A673 (cell line): Measurements from ENCODE around the gene ALDH1B1. TPM values are rescaled to one million over a fixed set of nuclear protein-coding genes. Genes with fewer than 3 reads are reported as not detected.

Experiments
- BruUV-seq: library from RNA; stranded (reverse); fragments of 400-500 nt; replicated peaks from 2 replicates; lab custom pipeline; 2021; lab: Mats Ljungman, UMichigan
- CTCF ChIA-PET: fragments of 300-600 bp; sonication (Branson Sonifier 250); formaldehyde crosslinking; loops from one replicate; lab custom pipeline; 2022; ENCODE audit warnings: antibody characterized with exemption; lab: Charles Lee
- POLR2A ChIA-PET: fragments of 300-600 bp; sonication (Branson Sonifier 250); formaldehyde crosslinking; loops from one replicate; lab custom pipeline; 2022; ENCODE audit warnings: antibody characterized with exemption; ENCODE audit not compliant: low non-redundant PET; lab: Charles Lee
- DNase-seq: peaks from one replicate; pipeline ENCODE4 v3.0.0-alpha.2; 2015; ENCODE audit warnings: low spot score
- H3K27ac ChIP-seq: fragments of 200-600 bp; sonication (generic); 2 replicates; pipeline ENCODE4 v1.5.1; 2016; ENCODE audit warnings: mixed run types, low read depth, mild to moderate bottlenecking, mixed read lengths, antibody characterized with exemption, low read length; ENCODE audit not compliant: poor library complexity, severe bottlenecking
- H3K27me3 ChIP-seq: fragments of 200-600 bp; sonication (generic); replicated peaks from 2 replicates; pipeline ENCODE4 v1.6.1; 2017; ENCODE audit warnings: mixed run types, low read depth, mild to moderate bottlenecking, mixed read lengths, antibody characterized with exemption, low read length; ENCODE audit not compliant: insufficient read depth, poor library complexity
- H3K36me3 ChIP-seq: fragments of 200-600 bp; sonication (generic); 2 replicates; pipeline ENCODE4 v1.6.1; 2016; ENCODE audit warnings: mixed run types, mild to moderate bottlenecking, mixed read lengths, antibody characterized with exemption, low read length; ENCODE audit not compliant: insufficient read depth, poor library complexity, severe bottlenecking
- H3K4me1 ChIP-seq: fragments of 200-600 bp; sonication (generic); 2 replicates; pipeline ENCODE4 v1.6.1; 2017; ENCODE audit warnings: mixed run types, mild to moderate bottlenecking, mixed read lengths, antibody characterized with exemption, low read length; ENCODE audit not compliant: insufficient read depth, poor library complexity, severe bottlenecking
- H3K4me3 ChIP-seq: fragments of 200-600 bp; sonication (generic); 2 replicates; pipeline ENCODE4 v1.5.1; 2016; ENCODE audit warnings: low read depth, mixed run types, mild to moderate bottlenecking, mixed read lengths, low read length; ENCODE audit not compliant: poor library complexity, severe bottlenecking
- H3K9me3 ChIP-seq: fragments of 200-600 bp; sonication (generic); 2 replicates; pipeline ENCODE4 v1.6.1; 2016; ENCODE audit warnings: mixed run types, low read depth, mild to moderate bottlenecking, mixed read lengths, antibody characterized with exemption, low read length; ENCODE audit not compliant: poor library complexity, severe bottlenecking
- EZH2 ChIP-seq: fragments of 200-600 bp; sonication (generic); IDR thresholded peaks from 2 replicates; pipeline ENCODE4 v1.6.1; 2017; ENCODE audit warnings: borderline replicate concordance, low read depth, mild to moderate bottlenecking, mixed read lengths, antibody characterized with exemption, low read length; ENCODE audit not compliant: poor library complexity, severe bottlenecking
- intact Hi-C: fragments of 100-400 bp; cut with micrococcal nuclease; formaldehyde crosslinking; loops from one replicate; pipeline ENCODE4 v1.10.0; 2022; ENCODE audit not compliant: unreplicated experiment
- total RNA-seq: library from RNA; stranded (reverse); gene quantifications from 2 replicates; pipeline ENCODE4 v1.2.3, GENCODE V29; 2021
- TF ChIP-seq, protein P1 (sequence below): fragments of 300-800, 200-600 bp; sonication (generic); conservative IDR thresholded peaks from 2 replicates; pipeline ENCODE4 v1.5.1; 2017; ENCODE audit warnings: low read depth, mild to moderate bottlenecking, antibody characterized with exemption, low read length, moderate library complexity, mixed read lengths

The ALDH1B1 gene
- total RNA-seq, 1 experiment from 2014 or later: 29.0 TPM

DNA sequence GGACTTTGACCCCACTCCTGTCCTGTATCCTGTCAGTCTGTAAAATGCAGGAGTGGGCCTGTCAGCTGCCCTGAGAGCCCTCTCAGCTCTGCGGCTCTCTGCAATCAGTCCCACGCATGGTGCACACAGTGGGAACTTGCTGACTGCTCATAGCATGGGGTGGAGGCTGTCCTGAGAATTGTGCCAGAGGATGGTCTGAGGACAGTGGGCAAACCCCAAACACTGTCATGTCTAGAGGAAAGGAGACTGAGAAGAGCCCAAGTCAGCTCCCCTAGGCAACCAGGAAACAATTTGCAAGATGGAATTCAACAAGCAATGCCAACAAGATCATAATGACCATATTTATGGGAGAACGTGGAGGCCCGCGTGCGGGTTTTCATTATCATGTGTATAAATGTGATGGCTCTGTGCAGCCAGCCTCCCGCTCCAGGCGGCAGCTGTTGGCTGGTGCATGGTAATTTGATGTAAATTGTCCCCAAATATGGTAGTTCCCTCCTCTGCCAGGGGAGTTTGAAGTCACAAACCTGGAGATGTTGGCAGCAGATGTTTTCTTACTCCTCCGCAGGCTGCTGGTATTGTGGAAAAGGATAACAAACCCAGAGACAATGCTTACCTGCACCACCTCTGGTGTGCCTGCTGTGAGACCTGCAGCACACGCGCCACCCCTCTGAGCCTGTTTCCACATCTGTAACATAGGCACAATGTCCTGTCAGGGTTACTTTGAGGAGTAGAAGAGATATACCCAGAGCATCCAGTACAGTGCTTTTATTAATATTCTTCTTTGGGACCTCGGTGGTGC, 39.8 kb upstream of the ALDH1B1 start:
- no peaks in the 10 kb centered on the region for H3K4me1 ChIP-seq
- TF ChIP-seq EZH2: no peak
- TF ChIP-seq, protein P1, sequence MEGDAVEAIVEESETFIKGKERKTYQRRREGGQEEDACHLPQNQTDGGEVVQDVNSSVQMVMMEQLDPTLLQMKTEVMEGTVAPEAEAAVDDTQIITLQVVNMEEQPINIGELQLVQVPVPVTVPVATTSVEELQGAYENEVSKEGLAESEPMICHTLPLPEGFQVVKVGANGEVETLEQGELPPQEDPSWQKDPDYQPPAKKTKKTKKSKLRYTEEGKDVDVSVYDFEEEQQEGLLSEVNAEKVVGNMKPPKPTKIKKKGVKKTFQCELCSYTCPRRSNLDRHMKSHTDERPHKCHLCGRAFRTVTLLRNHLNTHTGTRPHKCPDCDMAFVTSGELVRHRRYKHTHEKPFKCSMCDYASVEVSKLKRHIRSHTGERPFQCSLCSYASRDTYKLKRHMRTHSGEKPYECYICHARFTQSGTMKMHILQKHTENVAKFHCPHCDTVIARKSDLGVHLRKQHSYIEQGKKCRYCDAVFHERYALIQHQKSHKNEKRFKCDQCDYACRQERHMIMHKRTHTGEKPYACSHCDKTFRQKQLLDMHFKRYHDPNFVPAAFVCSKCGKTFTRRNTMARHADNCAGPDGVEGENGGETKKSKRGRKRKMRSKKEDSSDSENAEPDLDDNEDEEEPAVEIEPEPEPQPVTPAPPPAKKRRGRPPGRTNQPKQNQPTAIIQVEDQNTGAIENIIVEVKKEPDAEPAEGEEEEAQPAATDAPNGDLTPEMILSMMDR: no peak
- no peak overlapping the region for H3K27ac ChIP-seq
- ChIA-PET POLR2A (no interaction called here), CTCF (no interaction called here)
- H3K9me3 ChIP-seq: no peaks in the 10 kb centered on the region
- H3K4me3 ChIP-seq: no peak overlapping the region
- intact Hi-C loops: loop anchor here (10.0 kb wide), 1 partner anchor 208 kb away; no protein-coding TSS in a partner anchor
- BruUV-seq: no TSS peak
- DNase-seq: no peak
- no peaks in the 10 kb centered on the region for H3K27me3 ChIP-seq
- H3K36me3 ChIP-seq: no peaks in the 10 kb centered on the region

DNA sequence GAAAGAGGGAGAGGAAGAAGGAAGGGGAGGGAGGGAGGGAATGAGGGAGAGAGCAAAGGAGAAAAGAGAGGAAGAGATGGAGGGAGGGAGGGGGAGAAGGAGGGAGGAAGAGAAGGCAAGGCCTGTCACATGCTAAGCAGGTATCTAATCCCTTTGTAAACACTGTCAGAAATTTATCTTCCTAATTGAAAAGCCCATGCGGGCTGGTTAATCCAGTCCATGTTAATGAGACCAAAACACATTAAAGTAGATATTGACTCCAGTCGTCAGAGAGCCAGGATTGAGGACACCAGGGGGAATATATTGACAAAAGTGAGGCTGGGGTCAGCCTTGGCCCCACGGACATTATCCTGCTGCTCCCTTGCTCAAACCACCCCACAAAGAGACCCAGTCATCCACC, 37.4 kb upstream of the ALDH1B1 start:
- no peaks in the 10 kb centered on the region for H3K36me3 ChIP-seq
- intact Hi-C loops: loop anchor here (10.0 kb wide), 1 partner anchor 210 kb away; no protein-coding TSS in a partner anchor
- no peak for TF ChIP-seq EZH2
- TF ChIP-seq, protein P1: no peak
- no peaks in the 10 kb centered on the region for H3K4me1 ChIP-seq
- H3K27me3 ChIP-seq: no peaks in the 10 kb centered on the region
- no peak overlapping the region for H3K4me3 ChIP-seq
- no peak overlapping the region for H3K27ac ChIP-seq
- POLR2A ChIA-PET: no interaction called here
- no peaks in the 10 kb centered on the region for H3K9me3 ChIP-seq
- no TSS peak for BruUV-seq
- DNase-seq: no peak
- CTCF ChIA-PET: no interaction called here

DNA sequence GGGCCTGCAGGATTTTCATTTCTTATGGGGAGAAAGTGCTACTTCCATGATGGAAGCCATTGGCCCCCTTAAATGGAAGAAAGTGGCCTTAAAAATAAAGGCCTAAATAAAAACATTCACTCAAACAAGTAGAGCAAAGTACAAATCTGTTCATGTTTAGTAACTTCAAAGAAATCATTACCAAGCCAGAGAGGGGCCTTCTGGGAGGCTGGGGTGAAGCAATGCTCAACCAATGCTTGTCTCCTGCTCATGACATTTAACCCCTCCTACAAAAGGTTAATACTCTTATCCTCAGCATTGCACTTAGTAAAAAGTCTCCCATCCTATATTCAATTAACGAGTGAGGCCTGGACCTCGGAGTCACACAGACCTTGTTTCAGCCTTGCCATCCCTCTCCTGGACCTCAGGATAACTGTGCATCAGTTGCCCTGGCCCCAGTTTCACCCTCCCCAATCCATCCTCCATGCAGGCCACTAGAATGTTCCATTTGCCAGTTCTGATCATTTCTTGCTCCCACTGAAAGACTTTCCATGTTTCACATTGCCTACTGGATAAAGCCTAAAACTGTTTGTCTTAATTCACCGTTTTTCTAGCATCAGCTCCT, 36.9 kb upstream of the ALDH1B1 start:
- Histone ChIP-seq H3K9me3 (no peaks in the 10 kb centered on the region), H3K4me3 (no peak overlapping the region), H3K36me3 (no peaks in the 10 kb centered on the region), H3K27ac (no peak overlapping the region), H3K27me3 (no peaks in the 10 kb centered on the region), H3K4me1 (no peaks in the 10 kb centered on the region)
- POLR2A ChIA-PET: no interaction called here
- no peak for TF ChIP-seq EZH2
- TF ChIP-seq, protein P1: no peak
- intact Hi-C loops: loop anchor here (10.0 kb wide), 1 partner anchor 211 kb away; no protein-coding TSS in a partner anchor
- CTCF ChIA-PET: no interaction called here
- no peak for DNase-seq
- BruUV-seq: no TSS peak
